HG02678 (cell line): ENCODE data around the gene NTRK3.

Source experiments
- ATAC-seq: cut with Tn5 transposase; IDR thresholded peaks from one replicate; pipeline ENCODE4 v1.9.1; 2021; ENCODE audit warnings: mild to moderate bottlenecking, moderate library complexity; ENCODE audit not compliant: unreplicated experiment

NTRK3 gene

DNA sequence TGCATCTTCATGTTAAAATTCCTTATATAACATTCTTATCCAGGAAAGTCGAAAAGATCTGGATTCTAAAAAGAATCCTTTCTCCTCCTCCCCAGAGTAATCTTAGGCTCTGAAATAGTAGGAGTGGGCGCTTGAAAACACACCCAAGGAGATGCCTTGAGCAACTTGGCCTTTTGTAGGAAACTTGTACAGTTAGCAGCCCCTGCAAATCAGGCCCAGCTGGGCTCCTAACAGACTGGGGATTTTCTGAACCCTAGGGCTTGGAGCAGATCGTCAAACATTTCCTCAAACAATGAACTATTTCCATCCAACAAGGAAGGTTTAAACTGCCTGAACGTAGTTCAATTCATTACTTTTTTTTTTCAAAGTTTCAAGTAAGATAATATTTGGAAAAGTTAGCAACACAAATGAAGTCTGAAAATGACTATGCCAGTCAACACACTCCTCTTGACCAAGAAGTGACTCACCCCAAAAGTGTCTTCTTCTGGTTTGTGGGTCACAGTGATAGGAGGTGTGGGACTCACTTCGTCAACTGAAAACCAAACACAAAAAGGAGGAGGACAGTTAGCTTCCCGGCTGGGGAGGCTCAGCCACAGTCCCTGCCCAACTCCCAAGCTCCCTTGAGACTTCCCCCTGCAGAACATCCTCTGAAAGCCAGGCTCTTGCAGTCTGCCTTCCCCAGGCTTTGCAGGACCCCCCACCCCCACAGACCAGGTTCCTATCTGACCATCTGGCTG is 129.7 kb downstream of the NTRK3 start:
- no peak for ATAC-seq

DNA sequence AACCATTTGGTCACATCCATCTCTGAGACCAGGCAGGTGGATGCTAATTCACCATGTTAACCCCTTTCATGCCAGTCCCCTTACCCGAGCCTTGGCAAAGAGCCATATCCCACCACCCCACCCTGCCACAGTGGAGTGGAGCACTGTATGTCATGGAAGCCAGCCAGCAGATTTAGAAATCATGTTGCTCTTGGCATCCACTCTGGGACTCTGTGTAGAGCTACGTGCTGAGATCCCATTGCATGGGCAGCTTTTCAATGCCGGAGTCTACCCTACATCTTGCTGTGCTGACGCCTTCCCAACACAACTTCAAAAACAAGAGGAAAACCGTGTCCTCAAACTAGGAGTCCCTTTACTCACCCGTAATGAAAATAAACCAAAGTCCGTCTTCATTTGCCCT is 131.0 kb downstream of the NTRK3 start:
- no peak for ATAC-seq

- no peak for ATAC-seq
Observed at GRCh38 chr15:88124199-88124598, 132.3 kb downstream of the NTRK3 start.

GRCh38 chr15:88121968-88122530 is 134.5 kb downstream of the NTRK3 start:
- ATAC-seq = no peak

GRCh38 chr15:88120026-88120425 is 136.5 kb downstream of the NTRK3 start:
- ATAC-seq = no peak

- ATAC-seq = no peak
Observed at GRCh38 chr15:88118741-88119140, 137.8 kb downstream of the NTRK3 start.

- ATAC-seq = no peak
Observed at GRCh38 chr15:88118035-88118434, 138.5 kb downstream of the NTRK3 start.

DNA sequence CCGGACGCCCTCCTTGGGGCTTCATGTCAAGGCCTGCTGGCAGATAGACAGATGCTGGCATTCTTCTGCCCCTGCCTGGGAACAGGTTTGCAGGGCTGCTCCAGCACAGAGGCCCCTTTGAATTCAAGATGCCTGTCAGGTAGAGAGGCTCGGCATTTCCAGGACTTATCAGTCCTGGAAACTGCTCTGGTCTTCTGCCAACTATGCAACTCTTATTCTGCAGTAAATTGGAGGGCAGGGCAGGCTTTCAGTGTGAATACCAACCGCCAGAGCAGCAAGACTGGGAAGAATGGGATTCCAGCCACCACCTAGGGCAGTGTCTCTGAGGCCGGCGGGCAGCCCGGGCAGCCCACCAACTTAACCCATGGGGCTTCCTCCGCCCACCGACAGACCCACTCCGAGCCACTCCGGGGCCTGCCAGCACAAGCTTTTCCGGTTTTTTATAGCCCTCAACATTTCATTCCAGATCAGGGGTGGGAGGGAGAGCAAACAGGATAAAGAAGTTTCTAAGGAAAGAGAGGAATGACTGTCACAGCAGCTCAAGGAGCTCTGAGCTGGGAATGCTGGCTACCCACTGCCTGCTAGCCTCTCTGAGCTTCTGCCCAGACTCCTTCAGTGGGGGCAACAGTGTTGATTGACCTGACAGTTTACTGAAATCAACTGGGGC is 140.9 kb downstream of the NTRK3 start:
- ATAC-seq = no peak

GRCh38 chr15:88113613-88114308 is 142.8 kb downstream of the NTRK3 start:
- ATAC-seq = no peak

DNA sequence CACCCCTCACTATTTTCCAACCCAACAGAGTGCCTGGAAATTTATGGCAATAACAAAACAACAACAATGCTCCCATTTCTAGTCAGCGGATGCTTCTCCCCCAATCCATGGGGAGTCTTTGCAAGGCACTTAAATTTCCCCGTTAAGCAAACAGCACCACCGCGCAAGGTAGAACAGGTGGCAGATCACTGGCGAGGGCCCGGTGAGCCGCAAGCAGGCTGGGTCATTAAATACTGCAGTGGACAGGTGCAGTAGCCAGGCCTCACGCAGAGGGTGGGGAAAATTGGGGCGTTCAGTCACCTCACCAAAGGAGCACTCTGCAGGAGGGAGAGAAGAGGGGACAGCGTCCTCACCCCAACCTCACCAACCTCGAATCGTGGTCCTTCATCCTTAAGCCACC is 147.5 kb downstream of the NTRK3 start:
- no peak for ATAC-seq

DNA sequence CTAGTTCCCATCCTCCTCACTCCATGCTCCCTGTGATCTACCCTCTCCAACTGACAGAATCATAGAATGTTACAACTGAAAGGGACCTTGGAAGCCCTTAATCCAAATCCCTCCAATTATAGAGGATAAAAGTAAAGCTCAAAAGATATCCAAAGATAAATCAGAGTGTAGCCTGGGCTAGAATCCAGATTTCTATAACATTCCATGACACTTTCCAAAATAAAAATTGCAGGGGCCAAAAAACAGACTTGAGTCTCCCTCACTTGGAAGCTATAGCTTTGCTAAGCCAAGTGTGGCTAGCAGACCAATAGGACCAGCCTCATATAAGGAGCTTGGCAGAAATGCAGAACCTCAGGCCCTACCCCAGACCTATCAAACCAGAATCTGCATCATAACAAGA is 148.1 kb downstream of the NTRK3 start:
- no peak for ATAC-seq

DNA sequence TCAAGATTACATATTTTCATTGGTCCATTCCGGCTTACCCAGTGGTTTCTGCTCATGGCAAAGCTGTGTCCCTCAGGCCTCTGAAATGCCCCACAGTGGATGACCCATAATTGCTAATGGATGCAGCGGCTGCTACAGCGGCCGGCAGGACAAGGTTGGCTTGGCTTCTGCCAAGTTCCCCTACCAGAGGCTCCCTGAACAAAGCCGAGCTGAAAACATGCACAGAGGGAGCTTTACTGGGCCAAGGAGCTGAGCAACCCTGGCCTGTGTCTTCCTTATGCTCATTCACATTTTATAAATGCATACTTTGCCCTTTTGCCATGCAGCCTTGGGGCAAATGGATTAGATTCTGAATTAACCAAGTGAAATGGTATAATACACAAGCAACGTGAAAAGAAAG is 150.5 kb downstream of the NTRK3 start:
- no peak for ATAC-seq

DNA sequence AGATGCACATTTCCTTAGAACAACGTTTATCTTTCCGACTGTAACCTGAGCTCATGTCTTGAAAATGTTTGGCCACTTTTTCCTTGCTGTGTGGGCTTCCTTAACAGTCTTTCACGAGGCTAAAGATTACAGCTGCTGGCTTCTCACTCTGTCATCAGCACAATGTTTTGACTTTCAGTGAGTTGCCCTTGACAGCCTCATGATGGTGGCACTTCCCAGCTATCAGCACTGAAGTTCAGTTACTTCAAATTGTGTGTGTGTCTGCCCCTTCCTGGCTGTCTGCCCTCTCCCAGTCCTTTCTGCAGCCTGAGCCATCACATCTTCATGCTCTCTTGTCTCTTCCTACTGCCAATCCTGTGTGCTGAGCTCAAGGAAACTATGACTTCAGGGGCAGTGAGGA is 152.2 kb downstream of the NTRK3 start:
- no peak for ATAC-seq

GRCh38 chr15:88100181-88100580 is 156.4 kb downstream of the NTRK3 start:
- no peak for ATAC-seq

DNA sequence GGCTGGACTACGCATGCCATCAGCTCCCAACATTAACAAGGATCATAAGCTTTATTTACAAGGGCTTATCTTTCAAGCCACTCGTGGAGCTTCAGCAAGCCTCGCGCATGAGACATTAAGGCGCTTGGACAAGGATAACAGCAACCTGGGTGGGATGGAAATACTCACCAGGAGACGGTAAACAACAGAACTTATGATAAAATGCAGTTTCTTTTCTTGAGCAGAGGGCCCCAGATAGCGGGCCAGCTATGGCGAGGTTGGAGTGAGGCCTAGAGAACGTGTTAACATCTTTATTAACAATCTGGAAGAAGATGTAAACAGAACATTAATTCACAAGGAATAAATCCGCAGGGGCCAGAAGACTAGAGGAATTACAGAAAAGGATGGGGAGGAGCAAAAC is 158.2 kb downstream of the NTRK3 start:
- ATAC-seq = no peak

DNA sequence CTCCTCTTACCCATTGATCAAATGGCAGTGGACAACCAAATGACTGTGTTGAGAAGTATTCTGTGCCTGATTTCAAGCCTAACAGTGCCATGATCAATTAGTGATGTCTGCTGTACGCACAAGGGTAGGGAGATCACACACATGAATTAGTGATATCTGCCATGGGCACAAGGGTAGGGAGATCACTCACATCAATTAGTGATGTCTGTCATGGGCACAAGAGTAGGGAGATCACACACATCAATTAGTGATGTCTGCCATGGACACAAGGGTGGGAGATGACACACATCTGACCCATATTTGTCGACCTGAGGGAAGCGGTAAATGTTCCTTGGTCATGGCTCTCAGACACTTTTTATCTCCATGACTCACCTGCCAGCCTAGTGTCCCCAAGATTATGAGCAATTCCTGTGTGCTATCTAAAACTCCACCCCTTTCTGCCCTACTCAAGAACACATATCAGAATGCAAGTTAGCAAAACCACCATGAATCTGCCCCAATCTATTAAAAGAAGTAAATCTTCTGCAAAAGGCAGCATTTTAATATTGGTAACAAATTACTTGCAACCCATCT is 165.0 kb downstream of the NTRK3 start:
- ATAC-seq = no peak

- no peak for ATAC-seq
Observed at GRCh38 chr15:88090481-88091011, 166.0 kb downstream of the NTRK3 start.

DNA sequence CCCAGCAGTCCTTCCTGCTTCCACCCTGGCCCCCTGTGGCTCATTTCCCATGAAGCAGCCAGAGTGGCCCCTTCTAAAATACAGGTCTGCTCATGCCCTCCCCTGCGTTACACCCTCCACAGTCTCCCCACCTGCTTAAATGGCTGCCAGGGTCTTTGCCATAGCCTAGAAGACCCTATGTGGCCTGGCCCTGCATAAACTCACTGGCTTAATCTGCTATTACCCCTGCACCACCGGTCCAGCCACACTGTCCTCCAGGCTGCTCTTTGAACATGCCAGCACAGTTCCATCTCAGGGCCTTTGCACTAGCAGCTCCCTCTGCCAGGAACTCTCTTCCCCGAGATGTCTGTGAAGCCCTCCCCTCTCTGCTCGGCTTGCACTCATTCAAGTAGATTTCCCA is 166.8 kb downstream of the NTRK3 start:
- ATAC-seq = no peak

- no peak for ATAC-seq
Observed at GRCh38 chr15:88089024-88089620, 167.4 kb downstream of the NTRK3 start.

GRCh38 chr15:88083811-88084760 is 172.5 kb downstream of the NTRK3 start:
- ATAC-seq = no peak
